ENCODE measurements around the gene PDPK1. TPM values are rescaled to one million over a fixed set of nuclear protein-coding genes. Genes with fewer than 3 reads are reported as not detected.

PDPK1 gene
- total RNA-seq, 4 donors from 2014 or later, result 39.6 to 96.9 (median 69.5) TPM

GRCh38 chr16:2520784-2521531 is 16.9 kb upstream of the PDPK1 start:
- in situ Hi-C loops (cut with MboI; ENCODE audit: low pct_ligation_motif_present in 1 of 4, low pct_unique_long_range_greater_than_20kb in 1 of 4, low sequenced_read_pairs in 3 of 4) (no loop called here), intact Hi-C loops (cut with DNase I; ENCODE audit: low total_unique reads) (no loop called here)
- no peak for TF ChIP-seq CTCF (IDR thresholded peaks at IDR 0.05)
- no peak for TF ChIP-seq POLR2A (IDR thresholded peaks at IDR 0.05)
- TF ChIP-seq POLR2AphosphoS5 (IDR thresholded peaks at IDR 0.05), result no peak
- no peak for TF ChIP-seq EP300 (IDR thresholded peaks at IDR 0.05; ENCODE audit: low read depth)
- Histone ChIP-seq H3K27me3 (no peaks in the 10 kb centered on the region), H3K4me3 (peak overlapping the region; percentile 72 to 78 (median 74)), H3K9me3 (no peaks in the 10 kb centered on the region), H3K27ac (peak overlapping the region; percentile 96 to 99 (median 98)), H3K4me1 (peaks cover 38 to 67% (median 64%) of the 10 kb centered on the region in 4 donors), H3K36me3 (no peaks in the 10 kb centered on the region)
- peak; percentile 59 for DNase-seq
- 27% methylated on average over 26 of the region's 41 CpGs; no CpG with 5 or more reads in 1 of the 2 donors for WGBS, 2 donors (ENCODE audit: low coverage in 1 of 2)

- DNase-seq, result no peak
- H3K27ac ChIP-seq, result peak overlapping the region; percentile 22 to 52 (median 48)
- TF ChIP-seq POLR2AphosphoS5 (IDR thresholded peaks at IDR 0.05), result no peak
- TF ChIP-seq POLR2A (IDR thresholded peaks at IDR 0.05), result no peak
- no peak for TF ChIP-seq EP300 (IDR thresholded peaks at IDR 0.05; ENCODE audit: low read depth)
- TF ChIP-seq CTCF (IDR thresholded peaks at IDR 0.05), result no peak
- peaks cover 17 to 38% (median 37%) of the 10 kb centered on the region in 4 donors for H3K4me1 ChIP-seq
- intact Hi-C loops (cut with DNase I; ENCODE audit: low total_unique reads) (no loop called here), in situ Hi-C loops (cut with MboI; ENCODE audit: low pct_ligation_motif_present in 1 of 4, low pct_unique_long_range_greater_than_20kb in 1 of 4, low sequenced_read_pairs in 3 of 4) (no loop called here)
- H3K4me3 ChIP-seq, result no peak overlapping the region
- H3K36me3 ChIP-seq, result peaks cover 0 to 6% (median 2%) of the 10 kb centered on the region in 4 donors
- WGBS, 2 donors (ENCODE audit: low coverage in 1 of 2), result 68 to 78% methylated on average over 3 to 6 of the region's 6 CpGs
- no peaks in the 10 kb centered on the region for H3K27me3 ChIP-seq
- H3K9me3 ChIP-seq, result no peaks in the 10 kb centered on the region
These were observed 14.0 kb upstream of the PDPK1 start for GRCh38 chr16:2523801-2524231.

GRCh38 chr16:2524339-2524938 is 13.4 kb upstream of the PDPK1 start:
- in situ Hi-C loops (cut with MboI; ENCODE audit: low pct_ligation_motif_present in 1 of 4, low pct_unique_long_range_greater_than_20kb in 1 of 4, low sequenced_read_pairs in 3 of 4) (no loop called here), intact Hi-C loops (cut with DNase I; ENCODE audit: low total_unique reads) (no loop called here)
- Histone ChIP-seq H3K27me3 (no peaks in the 10 kb centered on the region), H3K4me1 (peaks cover 11 to 32% (median 31%) of the 10 kb centered on the region in 4 donors), H3K4me3 (no peak overlapping the region), H3K9me3 (no peaks in the 10 kb centered on the region), H3K36me3 (peaks cover 0 to 6% (median 2%) of the 10 kb centered on the region in 4 donors), H3K27ac (peak overlapping the region; percentile 2 to 52 (median 48))
- 61 to 66% methylated on average over 8 to 9 of the region's 9 CpGs for WGBS, 2 donors (ENCODE audit: low coverage in 1 of 2)
- TF ChIP-seq CTCF (IDR thresholded peaks at IDR 0.05) (no peak), EP300 (IDR thresholded peaks at IDR 0.05; ENCODE audit: low read depth) (no peak), POLR2AphosphoS5 (IDR thresholded peaks at IDR 0.05) (no peak), POLR2A (IDR thresholded peaks at IDR 0.05) (no peak)
- no peak for DNase-seq

GRCh38 chr16:2526135-2526534 is 11.7 kb upstream of the PDPK1 start:
- intact Hi-C loops (cut with DNase I; ENCODE audit: low total_unique reads) (no loop called here), in situ Hi-C loops (cut with MboI; ENCODE audit: low pct_ligation_motif_present in 1 of 4, low pct_unique_long_range_greater_than_20kb in 1 of 4, low sequenced_read_pairs in 3 of 4) (no loop called here)
- WGBS, 2 donors (ENCODE audit: low coverage in 1 of 2), result 87% methylated on average over 8 of the region's 8 CpGs; no CpG with 5 or more reads in 1 of the 2 donors
- H3K27ac ChIP-seq, result no peak overlapping the region
- peaks cover 0 to 6% (median 2%) of the 10 kb centered on the region in 4 donors for H3K36me3 ChIP-seq
- no peak for TF ChIP-seq EP300 (IDR thresholded peaks at IDR 0.05; ENCODE audit: low read depth)
- TF ChIP-seq POLR2AphosphoS5 (IDR thresholded peaks at IDR 0.05), result no peak
- no peak for TF ChIP-seq CTCF (IDR thresholded peaks at IDR 0.05)
- no peak for TF ChIP-seq POLR2A (IDR thresholded peaks at IDR 0.05)
- peaks cover 5 to 24% (median 22%) of the 10 kb centered on the region in 4 donors for H3K4me1 ChIP-seq
- H3K9me3 ChIP-seq, result no peaks in the 10 kb centered on the region
- DNase-seq, result no peak
- H3K27me3 ChIP-seq, result no peaks in the 10 kb centered on the region
- H3K4me3 ChIP-seq, result no peak overlapping the region
